KG1 (cell line): ENCODE data around the gene ASMTL.

Source experiments
- DNase-seq: peaks from one replicate; lab custom pipeline; 2025; lab: John Stamatoyannopoulos, UW

Gene ASMTL

DNA sequence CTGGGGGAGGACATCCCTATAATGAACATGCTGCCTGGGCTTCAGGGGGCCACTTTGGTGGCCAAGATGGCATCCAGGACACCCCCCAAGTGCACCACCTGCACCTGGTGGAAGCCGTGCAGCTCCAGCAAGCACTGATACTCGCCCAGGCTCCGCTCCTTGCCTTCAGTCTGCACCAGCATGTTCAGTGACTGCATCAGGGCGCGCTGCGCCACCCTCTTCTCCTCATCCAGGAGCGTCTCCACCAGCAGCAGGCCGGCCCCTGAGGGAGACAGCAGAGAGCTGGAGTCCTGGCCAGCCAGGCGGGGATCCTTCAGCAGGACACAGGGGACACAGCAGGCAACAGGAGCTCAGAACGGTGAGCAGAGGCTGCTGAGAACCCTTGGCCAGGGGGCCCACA is 49.5 kb downstream of the ASMTL start:
- no peak for DNase-seq

GRCh38 chrX:1401611-1402430 is 50.9 kb downstream of the ASMTL start:
- DNase-seq = no peak

DNA sequence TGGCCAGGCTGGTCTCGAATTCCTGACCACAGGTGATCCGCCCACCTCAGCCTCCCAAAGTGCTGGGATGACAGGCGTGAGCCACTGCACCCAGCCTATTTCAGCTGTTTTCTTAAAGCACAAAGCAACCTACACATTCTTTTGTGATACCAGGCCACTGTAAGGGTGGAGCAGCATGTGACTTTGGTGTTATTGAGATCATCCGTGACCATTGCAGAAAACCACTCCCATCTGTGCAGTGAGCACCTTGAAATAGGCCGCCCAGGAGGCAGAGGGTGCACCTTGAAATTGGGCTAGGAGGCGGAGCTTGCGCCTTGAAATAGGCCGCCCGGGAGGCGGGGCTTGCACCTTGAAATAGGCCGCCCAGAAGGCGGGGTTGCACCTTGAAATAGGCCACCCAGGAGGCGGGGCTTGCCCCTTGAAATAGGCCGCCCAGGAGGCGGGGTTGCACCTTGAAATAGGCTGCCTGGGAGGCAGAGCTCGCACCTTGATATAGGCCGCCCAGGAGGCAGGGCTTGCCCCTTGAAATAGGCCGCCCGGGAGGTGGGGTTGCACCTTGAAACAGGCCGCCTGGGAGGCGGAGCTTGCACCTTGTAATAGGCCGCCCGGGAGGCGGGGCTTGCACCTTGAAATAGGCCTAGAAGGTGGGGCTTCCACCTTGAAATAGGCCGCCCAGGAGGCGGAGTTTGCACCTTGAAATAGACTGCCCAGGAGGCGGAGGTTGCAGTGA is 51.8 kb downstream of the ASMTL start:
- no peak for DNase-seq

- no peak for DNase-seq
These were observed 52.7 kb downstream of the ASMTL start for GRCh38 chrX:1400049-1400448.

GRCh38 chrX:1398431-1399340 is 54.0 kb downstream of the ASMTL start:
- no peak for DNase-seq

GRCh38 chrX:1397441-1398270 is 55.1 kb downstream of the ASMTL start:
- DNase-seq = no peak

- no peak for DNase-seq
These were observed 55.7 kb downstream of the ASMTL start for GRCh38 chrX:1397001-1397400.

DNA sequence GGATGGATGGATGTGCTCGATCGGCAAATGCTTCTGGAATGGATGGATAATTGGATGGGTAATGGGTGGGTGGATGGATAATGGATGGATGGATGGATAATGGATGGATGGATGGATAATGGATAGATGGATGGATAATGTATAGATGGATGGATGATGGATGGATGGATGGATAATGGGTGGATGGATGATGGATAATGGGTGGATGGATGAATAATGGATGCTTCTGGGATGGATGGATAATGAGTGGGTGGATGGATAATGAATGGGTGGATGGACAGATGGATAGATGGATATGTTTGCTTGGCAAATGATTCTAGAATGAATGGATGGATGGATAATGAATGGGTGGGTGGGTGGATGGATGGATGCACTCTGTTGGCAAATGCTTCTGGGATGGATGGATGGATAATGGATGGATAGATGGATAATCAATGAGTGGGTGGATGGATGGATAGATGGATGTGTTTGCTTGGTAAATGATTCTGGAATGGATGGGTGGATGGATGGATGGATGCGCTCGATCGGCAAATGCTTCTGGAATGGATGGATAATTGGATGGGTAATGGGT is 57.0 kb downstream of the ASMTL start:
- no peak for DNase-seq

- no peak for DNase-seq
These were observed 57.8 kb downstream of the ASMTL start for GRCh38 chrX:1394731-1395501.

DNA sequence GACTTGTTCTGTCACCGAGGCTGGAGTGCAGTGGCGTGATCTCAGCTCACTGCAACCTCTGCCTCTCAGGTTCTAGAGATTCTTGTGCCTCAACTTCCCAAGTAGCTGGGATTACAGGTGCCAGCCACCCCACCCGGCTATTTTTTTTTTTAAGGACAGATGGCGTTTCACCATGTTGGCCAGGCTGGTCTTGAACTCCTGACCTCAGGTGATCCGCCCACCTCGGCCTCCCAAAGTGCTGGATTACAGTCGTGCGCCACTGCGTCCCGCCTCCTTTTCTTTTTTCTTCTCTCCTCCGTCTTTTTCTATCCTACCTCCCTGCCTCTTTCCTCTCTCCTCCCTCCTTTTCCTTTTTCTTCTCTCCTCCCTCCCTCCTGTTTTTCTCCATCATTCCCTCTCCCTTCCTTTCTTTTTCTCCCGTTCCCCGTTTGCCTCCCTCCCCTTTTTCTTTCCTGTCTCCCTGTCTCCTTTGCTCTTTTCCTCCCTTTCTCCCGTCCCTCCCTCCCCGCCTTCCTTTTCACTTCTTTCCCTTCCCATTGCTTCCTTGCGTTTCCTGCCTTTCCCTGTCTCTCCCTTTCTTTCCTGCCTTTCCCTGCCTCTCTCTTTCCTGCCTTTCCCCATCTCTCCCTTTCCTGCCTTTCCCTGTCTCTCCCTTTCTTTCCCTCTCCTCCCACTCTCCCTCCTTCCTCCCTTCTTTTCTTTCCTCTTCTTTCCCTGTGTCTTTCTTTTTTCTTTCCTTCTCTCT is 58.7 kb downstream of the ASMTL start:
- no peak for DNase-seq

GRCh38 chrX:1392376-1393068 is 60.2 kb downstream of the ASMTL start:
- no peak for DNase-seq

DNA sequence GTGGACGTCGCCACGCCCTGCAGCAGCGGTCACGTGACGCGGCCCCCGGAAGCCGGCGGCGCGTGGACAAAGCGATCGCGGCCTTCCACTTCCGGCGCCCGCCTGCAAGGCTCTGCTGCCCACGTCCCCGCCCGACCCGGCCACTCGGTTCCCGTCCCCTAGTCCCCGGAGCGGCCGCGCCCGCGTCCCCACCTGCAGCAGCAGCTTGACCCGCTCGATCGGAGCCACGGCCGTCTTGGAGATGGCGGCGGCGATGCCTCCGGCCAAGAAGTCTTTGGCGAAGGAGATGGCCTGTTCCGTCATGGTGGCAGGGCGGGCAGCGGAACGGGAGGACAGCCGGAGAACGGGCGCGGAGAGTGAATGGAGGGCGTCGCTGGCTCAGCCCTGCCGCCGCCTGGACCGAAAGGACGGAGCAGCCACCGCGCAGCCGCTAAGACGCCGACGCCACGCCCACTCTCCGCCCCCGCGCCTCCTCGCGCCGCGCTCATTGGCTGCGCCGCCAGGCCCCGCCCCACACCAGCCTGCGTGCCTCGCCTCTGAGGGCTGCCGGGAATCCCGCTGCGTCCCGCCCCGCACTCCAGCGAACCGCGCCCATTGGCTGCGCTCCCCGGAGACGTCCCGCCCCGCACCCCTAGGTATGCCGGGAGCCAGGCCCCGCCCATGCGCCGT is 60.9 kb downstream of the ASMTL start, which contains the start of gene SLC25A6:
TSS of gene SLC25A6 (minus strand) at position 407 of the 669 bp plus-strand sequence. CDS start at position 303, 104 bp downstream.
- no peak for DNase-seq

DNA sequence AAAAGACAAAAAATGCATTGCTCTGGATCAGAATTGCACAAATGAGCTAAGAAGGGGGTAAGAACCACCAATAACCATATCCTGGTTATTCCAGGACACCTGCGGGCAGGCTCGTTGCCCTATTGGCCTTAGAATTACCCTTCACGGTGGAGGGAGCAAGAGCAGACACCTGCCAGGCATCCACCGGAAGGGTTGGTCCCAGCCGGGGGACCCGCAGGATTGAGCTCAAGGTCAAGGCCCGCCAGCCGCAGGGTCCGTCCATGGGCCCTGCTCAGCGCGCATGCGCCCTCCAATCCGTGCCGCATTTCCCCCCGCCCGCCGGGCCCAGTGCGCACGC is 61.4 kb downstream of the ASMTL start:
- DNase-seq = no peak

DNA sequence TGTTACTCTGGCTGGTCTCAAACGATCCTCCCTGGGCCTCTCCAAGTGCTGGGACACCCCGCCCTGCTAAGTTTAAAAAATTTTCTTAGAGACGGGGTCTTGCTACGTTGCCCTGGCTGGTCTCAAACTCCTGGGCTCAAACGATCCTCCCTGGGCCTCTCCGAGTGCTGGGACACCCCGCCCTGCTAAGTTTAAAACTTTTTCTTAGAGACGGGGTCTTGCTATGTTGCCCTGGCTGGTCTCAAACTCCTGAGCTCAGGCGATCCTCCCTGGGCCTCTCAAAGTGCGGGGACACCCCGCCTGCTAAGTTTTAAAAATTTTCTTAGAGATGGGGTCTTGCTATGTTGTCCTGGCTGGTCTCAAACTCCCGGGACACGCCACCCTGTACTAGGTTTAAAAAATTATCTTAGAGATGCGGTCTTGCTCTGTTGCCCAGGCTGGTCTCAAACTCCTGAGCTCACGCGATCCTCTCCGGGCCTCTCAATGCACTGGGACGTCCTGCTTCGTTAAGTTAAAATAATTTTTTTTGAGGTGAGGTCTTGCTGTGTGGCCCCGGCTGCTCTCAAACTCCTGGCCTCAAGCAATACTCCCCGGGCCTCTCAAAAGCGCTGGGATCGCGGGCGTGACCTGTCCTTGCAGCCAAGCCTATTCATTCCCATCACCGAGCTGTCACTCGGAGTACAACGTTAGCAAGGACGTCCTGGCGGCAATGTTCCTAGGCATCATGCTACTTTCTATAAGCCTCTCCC is 61.9 kb downstream of the ASMTL start:
- no peak for DNase-seq

DNA sequence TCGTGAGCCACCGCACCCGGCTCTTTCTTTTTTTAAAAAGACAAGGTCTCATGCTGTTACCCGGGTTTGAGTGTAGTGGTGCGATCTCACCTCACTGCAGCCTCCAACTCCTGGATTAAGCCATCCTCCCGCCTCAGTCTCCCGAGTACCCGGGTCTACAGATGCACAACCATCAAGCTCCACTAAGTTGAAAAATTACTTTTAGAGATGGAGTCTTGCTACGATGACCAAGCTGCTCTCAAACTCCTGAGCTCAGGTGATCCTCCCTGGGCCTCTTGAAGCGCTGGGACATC is 62.8 kb downstream of the ASMTL start:
- no peak for DNase-seq

- no peak for DNase-seq
These were observed 63.3 kb downstream of the ASMTL start for GRCh38 chrX:1389181-1389992.

- DNase-seq = no peak
These were observed 64.1 kb downstream of the ASMTL start for GRCh38 chrX:1388651-1389050.
